ENCODE data around the gene PDIA6.
"Not testable (repeated sequence)": the region's sequence is repeated elsewhere in the genome, so short reads cannot be mapped to it uniquely, and the experiment has no call there.

PDIA6 gene

GRCh38 chr2:10784719-10785118, 27.9 kb downstream of the PDIA6 start:
- no peak overlapping the region for H3K4me3 ChIP-seq (ENCODE audit: low read depth, low read length)
- DNase-seq (ENCODE audit: low read depth) = no peak
- TF ChIP-seq, protein P1, sequence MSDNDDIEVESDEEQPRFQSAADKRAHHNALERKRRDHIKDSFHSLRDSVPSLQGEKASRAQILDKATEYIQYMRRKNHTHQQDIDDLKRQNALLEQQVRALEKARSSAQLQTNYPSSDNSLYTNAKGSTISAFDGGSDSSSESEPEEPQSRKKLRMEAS (IDR thresholded peaks at IDR 0.05; ENCODE audit: low read depth, low read length) = no peak
- TF ChIP-seq, protein P2, sequence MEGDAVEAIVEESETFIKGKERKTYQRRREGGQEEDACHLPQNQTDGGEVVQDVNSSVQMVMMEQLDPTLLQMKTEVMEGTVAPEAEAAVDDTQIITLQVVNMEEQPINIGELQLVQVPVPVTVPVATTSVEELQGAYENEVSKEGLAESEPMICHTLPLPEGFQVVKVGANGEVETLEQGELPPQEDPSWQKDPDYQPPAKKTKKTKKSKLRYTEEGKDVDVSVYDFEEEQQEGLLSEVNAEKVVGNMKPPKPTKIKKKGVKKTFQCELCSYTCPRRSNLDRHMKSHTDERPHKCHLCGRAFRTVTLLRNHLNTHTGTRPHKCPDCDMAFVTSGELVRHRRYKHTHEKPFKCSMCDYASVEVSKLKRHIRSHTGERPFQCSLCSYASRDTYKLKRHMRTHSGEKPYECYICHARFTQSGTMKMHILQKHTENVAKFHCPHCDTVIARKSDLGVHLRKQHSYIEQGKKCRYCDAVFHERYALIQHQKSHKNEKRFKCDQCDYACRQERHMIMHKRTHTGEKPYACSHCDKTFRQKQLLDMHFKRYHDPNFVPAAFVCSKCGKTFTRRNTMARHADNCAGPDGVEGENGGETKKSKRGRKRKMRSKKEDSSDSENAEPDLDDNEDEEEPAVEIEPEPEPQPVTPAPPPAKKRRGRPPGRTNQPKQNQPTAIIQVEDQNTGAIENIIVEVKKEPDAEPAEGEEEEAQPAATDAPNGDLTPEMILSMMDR (IDR thresholded peaks at IDR 0.05; ENCODE audit: low read depth, low read length) = no peak
- TF ChIP-seq POLR2A (IDR thresholded peaks at IDR 0.05; ENCODE audit: extremely low read depth, insufficient read length) = no peak
- TF ChIP-seq MYC (IDR thresholded peaks at IDR 0.05; ENCODE audit: low read depth, low read length) = no peak

DNA sequence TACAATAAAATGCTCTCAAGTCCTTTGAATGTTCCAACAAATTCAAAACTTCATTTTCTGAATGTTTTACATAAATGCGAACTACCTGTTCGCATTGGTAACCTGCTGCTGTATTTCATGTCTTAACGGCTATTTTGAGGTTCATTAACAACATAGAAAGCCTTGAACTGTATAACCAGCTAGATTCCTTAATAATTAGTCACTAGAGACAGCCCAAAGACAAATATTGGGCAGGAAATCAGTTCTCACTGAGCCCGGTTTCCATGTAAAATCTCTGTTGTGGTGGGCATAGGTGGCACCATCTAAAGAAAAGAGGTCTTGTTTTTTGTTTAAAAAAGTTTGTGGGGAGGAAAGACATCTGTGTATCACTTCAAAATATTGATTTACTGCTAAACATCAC, 29.2 kb downstream of the PDIA6 start:
- no peak overlapping the region for H3K4me3 ChIP-seq (ENCODE audit: low read depth, low read length)
- DNase-seq (ENCODE audit: low read depth) = no peak
- TF ChIP-seq, protein P1 (IDR thresholded peaks at IDR 0.05; ENCODE audit: low read depth, low read length) = no peak
- TF ChIP-seq, protein P2 (IDR thresholded peaks at IDR 0.05; ENCODE audit: low read depth, low read length) = no peak
- TF ChIP-seq POLR2A (IDR thresholded peaks at IDR 0.05; ENCODE audit: extremely low read depth, insufficient read length) (no peak), MYC (IDR thresholded peaks at IDR 0.05; ENCODE audit: low read depth, low read length) (no peak)

DNA sequence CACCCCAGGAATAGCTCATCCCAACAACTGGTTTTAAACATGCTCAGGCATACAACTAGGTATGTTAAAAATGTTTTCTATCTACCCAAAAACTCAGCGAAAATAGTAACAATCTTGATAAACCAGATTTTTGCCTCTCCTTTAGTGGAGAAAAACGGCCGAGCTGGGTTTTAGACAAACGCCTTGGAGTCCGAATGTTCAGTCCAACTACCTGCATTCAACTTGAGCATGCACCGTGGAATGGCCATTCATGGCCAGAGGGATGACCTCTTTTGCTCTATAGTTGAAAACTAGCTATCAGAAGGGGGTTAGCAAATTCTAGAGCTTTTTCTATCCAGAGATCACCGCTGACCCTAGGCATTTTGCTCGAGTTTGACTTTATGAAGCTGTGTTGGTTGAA, 30.8 kb downstream of the PDIA6 start:
- TF ChIP-seq MYC (IDR thresholded peaks at IDR 0.05; ENCODE audit: low read depth, low read length) (no peak), POLR2A (IDR thresholded peaks at IDR 0.05; ENCODE audit: extremely low read depth, insufficient read length) (no peak)
- TF ChIP-seq, protein P2 (IDR thresholded peaks at IDR 0.05; ENCODE audit: low read depth, low read length) = no peak
- TF ChIP-seq, protein P1 (IDR thresholded peaks at IDR 0.05; ENCODE audit: low read depth, low read length) = no peak

GRCh38 chr2:10780821-10781220, 31.8 kb downstream of the PDIA6 start:
- H3K4me3 ChIP-seq (ENCODE audit: low read depth, low read length); DNase-seq (ENCODE audit: low read depth): not testable (repeated sequence)

More for the DNA sequence above, 30.8 kb downstream of the PDIA6 start:
- no peak for DNase-seq (ENCODE audit: low read depth)
- H3K4me3 ChIP-seq (ENCODE audit: low read depth, low read length) = no peak overlapping the region

GRCh38 chr2:10780491-10780820, 32.1 kb downstream of the PDIA6 start:
- DNase-seq (ENCODE audit: low read depth) = no peak
- TF ChIP-seq POLR2A (IDR thresholded peaks at IDR 0.05; ENCODE audit: extremely low read depth, insufficient read length) (no peak), MYC (IDR thresholded peaks at IDR 0.05; ENCODE audit: low read depth, low read length) (no peak)
- TF ChIP-seq, protein P1 (IDR thresholded peaks at IDR 0.05; ENCODE audit: low read depth, low read length) = no peak
- TF ChIP-seq, protein P2 (IDR thresholded peaks at IDR 0.05; ENCODE audit: low read depth, low read length) = no peak
- no peak overlapping the region for H3K4me3 ChIP-seq (ENCODE audit: low read depth, low read length)

- H3K4me3 ChIP-seq (ENCODE audit: low read depth, low read length) = no peak overlapping the region
- TF ChIP-seq POLR2A (IDR thresholded peaks at IDR 0.05; ENCODE audit: extremely low read depth, insufficient read length) = no peak
- TF ChIP-seq, protein P1 (IDR thresholded peaks at IDR 0.05; ENCODE audit: low read depth, low read length) = no peak
- TF ChIP-seq, protein P2 (IDR thresholded peaks at IDR 0.05; ENCODE audit: low read depth, low read length) = no peak
- TF ChIP-seq MYC (IDR thresholded peaks at IDR 0.05; ENCODE audit: low read depth, low read length) = no peak
- DNase-seq (ENCODE audit: low read depth) = no peak
Measured at GRCh38 chr2:10779776-10780490, 32.7 kb downstream of the PDIA6 start.
